HG02943 (cell line): Measurements from ENCODE around the gene STOX2.

Experiments
- ATAC-seq: cut with Tn5 transposase; IDR thresholded peaks from one replicate; pipeline ENCODE4 v1.9.1; 2021; ENCODE audit warnings: mild to moderate bottlenecking, low read depth, moderate library complexity; ENCODE audit not compliant: unreplicated experiment

Gene STOX2

DNA sequence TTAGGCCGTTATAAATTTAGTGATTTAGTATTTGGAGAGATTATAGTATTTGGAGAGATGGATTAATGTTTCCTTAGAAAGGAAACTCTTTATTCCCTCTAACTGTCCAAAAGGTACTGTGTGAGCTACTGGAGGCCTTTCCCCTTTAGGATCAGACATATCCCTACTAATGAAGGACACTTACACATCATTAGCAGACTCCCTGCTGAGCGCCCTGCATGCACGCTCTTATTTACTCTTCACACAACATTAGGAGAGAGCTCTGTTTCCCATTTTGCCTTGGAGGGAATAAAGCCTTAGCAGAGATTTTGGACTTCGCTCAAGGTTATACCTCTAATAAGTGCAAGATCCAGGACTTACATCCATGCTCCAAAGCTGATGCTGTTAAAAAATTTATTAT is 17.8 kb upstream of the STOX2 start:
- ATAC-seq = no peak

DNA sequence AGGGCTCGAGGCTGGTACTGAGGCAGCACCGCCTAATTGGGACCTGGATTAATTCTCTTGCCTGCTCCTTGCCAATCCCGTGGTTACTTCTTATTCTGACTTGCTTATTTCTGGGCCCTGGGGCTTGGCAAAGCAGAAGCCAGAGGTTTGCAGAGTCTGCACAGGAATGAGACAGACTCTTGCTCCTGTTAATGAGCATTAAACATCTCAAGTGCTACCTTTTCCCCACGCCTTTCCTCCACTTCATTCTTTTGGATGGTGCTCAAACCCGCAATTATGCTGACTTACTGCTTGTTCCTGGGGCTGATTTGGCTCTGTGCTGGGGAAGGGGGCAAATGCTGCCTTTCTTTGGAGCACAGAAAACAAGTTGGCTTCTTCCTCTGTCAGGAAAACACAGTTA is 16.5 kb upstream of the STOX2 start:
- ATAC-seq = no peak

DNA sequence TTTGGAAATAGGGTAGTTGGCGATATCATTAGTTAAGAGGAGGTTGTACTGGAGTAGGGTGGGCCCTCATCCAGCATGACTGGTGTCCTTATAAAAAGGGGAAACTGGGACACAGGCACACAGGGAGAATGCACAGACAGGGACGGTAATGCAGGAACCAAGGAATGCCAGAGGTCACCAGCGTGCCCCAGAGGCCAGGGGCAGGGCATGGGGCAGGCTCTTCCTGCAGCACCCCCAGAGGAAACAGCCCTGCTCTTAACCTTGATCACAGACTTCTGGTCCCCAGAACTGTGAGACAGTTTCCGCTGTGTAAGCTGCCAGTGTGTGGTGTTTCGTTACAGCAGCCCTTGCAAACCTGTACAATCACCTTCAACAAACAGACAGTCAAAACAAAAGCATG is 15.9 kb upstream of the STOX2 start:
- ATAC-seq = no peak

GRCh38 chr4:183897193-183897592 is 7.9 kb upstream of the STOX2 start:
- no peak for ATAC-seq

DNA sequence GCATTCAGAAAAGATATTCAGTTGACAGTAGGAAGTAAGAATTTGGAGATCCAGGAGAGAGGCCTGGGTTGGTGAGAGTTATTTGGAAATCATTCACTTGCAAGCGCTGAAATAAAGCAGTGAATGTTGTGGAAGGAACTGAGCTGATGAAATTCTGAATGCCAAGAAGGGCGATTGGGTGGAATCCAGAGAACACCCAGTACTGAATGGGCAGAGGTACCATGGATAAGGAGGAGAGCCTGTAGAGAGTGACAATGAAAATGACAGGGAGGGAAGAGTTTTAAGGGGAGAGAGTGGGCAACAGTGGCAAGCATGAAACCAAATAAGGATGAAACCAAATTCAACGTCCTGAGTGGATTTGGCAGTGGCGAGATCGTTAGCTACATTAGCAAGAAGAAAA is 6.7 kb upstream of the STOX2 start:
- no peak for ATAC-seq

- no peak for ATAC-seq
Observed at GRCh38 chr4:183903021-183903760, 1.9 kb upstream of the STOX2 start.

- ATAC-seq = no peak
Observed at GRCh38 chr4:183905593-183906488, 734 bp downstream of the STOX2 start.

GRCh38 chr4:183906489-183906738 is 1.3 kb downstream of the STOX2 start:
- no peak for ATAC-seq

GRCh38 chr4:183906739-183907651 is 1.9 kb downstream of the STOX2 start:
- ATAC-seq = no peak

GRCh38 chr4:183907871-183908683 is 3.0 kb downstream of the STOX2 start:
- no peak for ATAC-seq

- ATAC-seq = no peak
Observed at GRCh38 chr4:183909187-183909586, 4.1 kb downstream of the STOX2 start.

DNA sequence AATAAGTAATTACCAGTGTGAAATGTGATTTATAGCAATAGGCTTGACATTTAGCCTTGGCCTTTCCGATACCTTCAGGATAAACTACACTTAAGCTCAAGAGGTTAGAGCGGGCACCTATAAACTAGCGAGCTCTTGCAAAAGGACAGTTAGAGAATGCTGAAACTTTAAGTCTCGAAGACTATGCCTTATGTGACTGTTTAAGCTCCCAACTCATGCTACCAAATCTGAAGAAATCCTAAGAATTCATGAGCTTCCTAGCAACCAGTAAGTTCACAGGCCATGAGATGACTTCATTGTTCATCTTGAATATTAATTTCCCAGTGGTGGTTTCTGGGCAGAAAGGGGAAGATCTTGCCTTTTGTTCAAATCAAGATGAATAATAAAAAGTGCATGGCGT is 4.7 kb downstream of the STOX2 start:
- no peak for ATAC-seq

- ATAC-seq = no peak
Observed at GRCh38 chr4:183912585-183912984, 7.5 kb downstream of the STOX2 start.

DNA sequence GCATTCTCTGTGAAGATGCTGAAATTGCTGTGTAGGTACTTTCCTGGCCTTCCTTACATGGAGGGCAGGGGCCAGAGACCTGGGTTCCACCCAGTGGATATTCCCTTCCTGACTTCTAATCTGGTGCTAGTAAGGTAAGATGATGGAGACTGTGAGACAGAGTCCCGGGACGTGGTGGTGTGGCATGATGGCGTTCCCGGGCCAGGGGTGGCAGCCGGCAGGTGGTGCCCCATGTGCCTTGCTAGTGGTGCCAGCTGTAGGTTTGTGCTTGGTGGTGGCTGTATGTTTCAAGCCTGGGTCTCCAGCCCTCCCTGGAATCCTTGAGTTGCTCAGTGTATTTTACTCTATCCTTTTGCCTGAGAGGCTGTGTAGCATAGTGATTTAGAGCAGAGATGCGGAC is 10.9 kb downstream of the STOX2 start:
- ATAC-seq = no peak

DNA sequence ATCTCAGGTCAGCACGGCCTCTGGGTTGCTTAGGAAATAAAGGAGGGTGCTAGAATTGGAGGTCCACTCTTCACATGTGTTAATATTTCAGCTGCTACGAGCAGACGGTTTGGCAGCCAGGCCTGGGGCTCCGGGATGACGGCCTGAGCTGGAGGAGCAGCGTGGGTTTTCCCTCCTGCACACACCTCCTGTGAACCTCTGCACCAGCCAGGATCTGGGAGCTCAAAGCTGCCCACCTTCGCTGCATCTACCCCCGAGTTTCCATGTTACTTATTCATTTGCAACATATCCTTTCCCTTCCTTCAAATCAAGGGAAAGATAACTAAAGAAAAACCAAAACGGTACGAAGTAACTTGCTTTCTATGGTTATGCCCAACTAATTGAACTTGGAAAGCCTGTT is 13.6 kb downstream of the STOX2 start:
- no peak for ATAC-seq

- ATAC-seq = no peak
Observed at GRCh38 chr4:183919141-183919540, 14.0 kb downstream of the STOX2 start.

GRCh38 chr4:183920512-183920911 is 15.4 kb downstream of the STOX2 start:
- no peak for ATAC-seq

DNA sequence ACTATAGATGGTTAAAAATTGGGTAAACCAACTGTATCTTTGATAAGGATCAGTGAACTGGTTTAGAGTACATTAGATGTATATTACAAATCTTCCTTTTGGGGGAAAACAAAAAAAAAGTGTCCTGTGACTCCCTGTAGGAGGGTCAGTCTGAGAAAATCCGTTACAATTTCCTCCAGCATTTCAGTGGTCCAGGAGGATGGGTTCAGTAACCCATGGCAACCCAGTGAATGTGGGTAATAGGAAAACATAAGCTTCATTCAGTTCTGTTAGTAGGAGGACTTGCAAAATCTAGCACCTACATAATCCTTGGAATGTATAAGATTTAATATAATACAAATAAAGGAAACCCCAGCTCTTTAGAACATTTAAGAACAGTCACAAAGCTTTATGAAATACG is 16.2 kb downstream of the STOX2 start:
- no peak for ATAC-seq

DNA sequence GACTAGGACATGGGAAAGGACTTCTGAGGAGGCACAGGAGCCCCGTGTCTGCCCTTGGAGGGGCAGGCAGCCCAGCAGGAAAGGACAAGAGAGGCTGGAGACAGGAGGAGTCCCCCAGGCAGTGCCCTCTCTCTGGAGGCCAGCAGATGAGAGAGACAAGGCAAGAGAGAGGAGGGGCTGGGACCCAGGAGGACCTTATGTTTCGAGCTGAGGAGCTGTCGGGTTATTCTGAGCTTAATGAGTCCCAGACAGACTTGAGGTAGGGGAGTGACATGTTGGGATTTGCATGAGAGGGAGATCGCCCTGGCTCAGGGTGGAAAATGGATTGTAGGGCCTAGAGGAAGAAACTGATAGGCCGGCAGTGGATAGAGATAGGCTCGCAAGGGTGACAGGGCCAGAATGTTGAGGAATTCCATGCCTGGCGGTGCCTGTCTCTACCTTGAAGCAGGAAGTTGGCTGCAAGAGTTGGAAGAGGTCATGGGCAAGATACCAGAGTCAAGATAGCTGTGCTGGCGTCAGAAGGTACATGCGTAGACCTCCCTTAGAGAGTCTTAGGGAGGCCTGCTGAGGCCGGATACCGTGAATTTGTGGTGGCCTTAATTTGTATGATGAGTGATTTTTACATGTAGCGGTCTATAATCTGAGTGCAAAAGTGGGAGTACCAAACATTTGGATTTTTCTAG is 19.4 kb downstream of the STOX2 start:
- no peak for ATAC-seq

DNA sequence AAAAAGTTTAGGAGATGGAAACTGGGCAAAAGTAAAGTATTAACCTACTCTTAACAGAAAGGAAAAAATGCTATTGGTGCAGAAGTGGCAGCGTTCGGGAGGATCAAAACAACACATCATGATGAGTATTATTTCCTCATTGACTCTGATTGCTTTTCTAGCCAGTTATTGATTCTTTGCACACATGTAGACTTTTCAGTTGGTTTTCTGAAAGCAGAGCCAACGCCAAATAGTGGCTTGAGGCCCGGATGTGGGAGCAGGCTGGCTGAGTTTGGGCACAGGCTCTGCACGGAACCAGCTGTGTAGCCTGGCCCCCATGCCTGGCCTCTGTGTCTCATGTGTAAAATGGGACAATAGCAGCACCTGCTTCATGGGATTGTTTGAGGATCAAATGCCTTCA is 21.8 kb downstream of the STOX2 start:
- ATAC-seq = no peak
